ENCODE measurements around the gene HOPX. TPM values are rescaled to one million over a fixed set of nuclear protein-coding genes. Genes with fewer than 3 reads are reported as not detected.

HOPX gene, protein sequence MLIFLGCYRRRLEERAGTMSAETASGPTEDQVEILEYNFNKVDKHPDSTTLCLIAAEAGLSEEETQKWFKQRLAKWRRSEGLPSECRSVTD
- total RNA-seq (2022; extraction: Qiagen RNA extraction) = not detected in 5 replicates

DNA sequence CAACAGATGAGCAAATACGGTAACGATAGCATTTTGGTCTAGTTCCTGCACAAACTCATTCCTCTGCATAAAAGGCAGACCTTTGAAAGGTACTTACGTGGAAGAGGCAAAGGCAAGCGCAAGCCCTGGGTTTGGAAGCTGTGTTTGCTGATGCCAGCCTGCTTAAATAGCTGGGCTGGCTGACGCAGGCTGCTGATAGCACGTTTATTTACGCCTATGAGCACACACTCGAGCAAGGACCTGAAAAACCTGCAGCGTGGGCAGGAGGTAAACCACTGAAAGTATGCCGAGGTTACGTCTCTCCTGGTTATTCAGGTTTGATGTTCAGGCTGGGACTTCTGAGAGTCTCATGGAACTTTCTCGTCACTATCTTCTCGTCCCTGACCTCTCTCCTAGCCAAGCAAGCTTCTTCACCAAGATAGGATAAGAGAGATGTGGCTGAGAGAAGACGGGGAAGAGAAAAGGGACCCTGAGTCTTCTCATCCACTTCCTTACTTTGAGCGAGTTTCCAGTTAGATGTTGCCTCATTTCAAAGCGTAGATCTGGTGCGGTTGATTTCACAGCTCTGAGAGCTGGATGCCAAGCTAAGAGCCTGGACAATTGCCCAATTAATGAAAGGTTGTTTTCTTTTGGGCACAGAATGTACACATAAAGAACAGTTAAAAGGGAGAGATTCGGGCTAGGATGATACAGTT lies at the start of gene HOPX:
TSS of gene HOPX (minus strand) at position 139 of the 695 bp plus-strand sequence. CDS start 23,480 bp downstream, outside the sequence.

Other genes with a start within 250 kb of the HOPX start
- 13.8 to 21.9 TPM (median 17.0 TPM) in 5 replicates for gene PPAT, start 245.7 kb downstream of the HOPX start, total RNA-seq (2022; extraction: Qiagen RNA extraction)
- gene PAICS, start 245.0 kb downstream of the HOPX start, total RNA-seq (2022; extraction: Qiagen RNA extraction) = 117 to 163 TPM (median 134 TPM) in 5 replicates
- gene SRP72, start 213.7 kb downstream of the HOPX start, total RNA-seq (2022; extraction: Qiagen RNA extraction) = 41.6 to 61.1 TPM (median 49.3 TPM) in 5 replicates
- gene ARL9, start 175.5 kb downstream of the HOPX start, total RNA-seq (2022; extraction: Qiagen RNA extraction) = not detected in 5 replicates
- gene SPINK2, start 140.4 kb upstream of the HOPX start, total RNA-seq (2022; extraction: Qiagen RNA extraction) = 0.18 TPM in 1 of 5 replicates, not detected in the others
- 6.4 to 12.0 TPM (median 7.8 TPM) in 5 replicates for gene REST, start 226.6 kb upstream of the HOPX start, total RNA-seq (2022; extraction: Qiagen RNA extraction)